GM18861 (cell line): ENCODE results near the gene ASTN2.

Experiments
- ATAC-seq: cut with Tn5 transposase; IDR thresholded peaks from one replicate; pipeline ENCODE4 v1.9.1; 2021; ENCODE audit not compliant: unreplicated experiment

ASTN2 gene

DNA sequence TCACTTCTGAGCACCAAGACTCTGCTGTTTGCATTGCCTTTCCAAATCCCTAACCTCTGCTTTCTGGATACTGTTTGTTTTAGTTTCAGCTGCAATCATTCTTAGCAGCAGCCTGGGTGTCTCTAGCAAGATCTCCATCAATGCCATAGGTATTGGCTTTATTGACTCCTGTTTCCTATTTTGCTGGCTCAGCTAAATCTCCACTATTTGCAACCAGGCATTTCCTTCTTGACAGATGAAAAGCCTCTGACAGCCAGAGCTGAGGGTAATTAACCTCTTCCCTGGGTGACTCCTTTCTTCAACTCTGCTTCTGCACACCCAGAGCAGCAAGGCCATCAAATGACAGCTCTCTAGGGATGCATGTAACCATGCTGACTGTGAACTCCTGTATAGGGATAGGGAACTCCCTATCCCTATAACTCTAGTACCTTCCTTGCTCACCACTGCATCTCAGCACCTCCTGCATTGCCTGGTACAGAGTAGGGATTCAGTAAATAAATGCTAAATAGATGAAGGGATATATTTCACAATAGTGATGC, 434.2 kb downstream of the ASTN2 start:
- ATAC-seq = no peak

GRCh38 chr9:116979456-116979855, 435.4 kb downstream of the ASTN2 start:
- no peak for ATAC-seq

GRCh38 chr9:116978155-116978554, 436.7 kb downstream of the ASTN2 start:
- no peak for ATAC-seq

DNA sequence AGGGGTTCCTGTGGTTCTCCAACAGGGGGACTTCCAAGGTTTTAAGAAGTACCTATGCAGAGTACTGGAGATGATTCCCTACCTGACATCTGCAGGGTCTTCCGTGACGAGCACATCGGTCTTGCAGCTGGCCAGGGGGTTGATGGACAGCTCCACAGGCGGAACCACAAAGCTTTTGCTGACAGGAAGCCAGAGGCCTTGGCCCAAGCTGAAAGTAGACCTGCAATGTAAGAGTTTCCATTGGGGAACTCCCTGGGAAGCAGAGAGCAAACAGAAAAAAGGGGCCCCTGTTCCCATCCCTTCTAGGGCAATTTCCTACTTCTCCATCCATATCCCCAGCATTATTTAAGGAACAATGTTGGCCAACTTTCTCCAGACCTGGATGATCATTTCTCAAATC, 439.7 kb downstream of the ASTN2 start:
- no peak for ATAC-seq

DNA sequence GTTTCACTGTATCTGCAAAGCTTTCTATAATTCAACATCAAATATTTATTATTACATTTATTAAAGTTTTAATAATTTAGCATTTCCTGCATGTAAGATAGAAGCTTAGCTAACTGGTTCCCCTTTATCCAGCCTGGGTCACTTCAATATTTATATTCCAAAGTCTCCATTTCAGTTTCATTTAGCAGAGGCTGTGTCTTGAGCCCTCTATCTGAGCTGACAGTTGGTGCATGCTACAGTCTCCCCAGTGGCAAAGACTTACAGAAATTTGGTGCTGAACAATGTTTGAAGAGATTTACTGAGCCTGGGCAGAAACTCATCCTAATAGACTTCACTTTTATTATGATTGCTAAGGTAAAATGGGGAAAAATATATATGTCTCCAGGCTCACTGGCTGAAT, 448.7 kb downstream of the ASTN2 start:
- no peak for ATAC-seq

DNA sequence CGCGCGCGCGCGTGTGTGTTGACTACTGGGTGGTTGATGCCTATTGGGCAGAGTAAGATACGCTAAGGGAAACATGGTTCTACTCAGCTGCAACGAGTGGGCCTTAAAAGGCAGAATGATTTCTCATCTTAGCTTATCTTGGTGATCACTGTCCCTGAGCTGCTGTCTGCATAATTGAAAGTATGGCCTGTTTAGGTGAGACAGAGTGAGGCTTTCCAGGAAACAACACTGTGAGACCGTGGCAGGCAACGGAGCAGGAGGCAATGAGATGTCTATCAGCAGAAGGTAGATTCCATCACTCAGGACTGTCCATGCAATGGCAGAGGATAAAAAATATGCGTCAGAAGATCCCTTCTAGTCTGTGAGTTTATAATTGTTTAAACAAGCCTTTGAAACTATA, 450.6 kb downstream of the ASTN2 start:
- ATAC-seq = no peak

DNA sequence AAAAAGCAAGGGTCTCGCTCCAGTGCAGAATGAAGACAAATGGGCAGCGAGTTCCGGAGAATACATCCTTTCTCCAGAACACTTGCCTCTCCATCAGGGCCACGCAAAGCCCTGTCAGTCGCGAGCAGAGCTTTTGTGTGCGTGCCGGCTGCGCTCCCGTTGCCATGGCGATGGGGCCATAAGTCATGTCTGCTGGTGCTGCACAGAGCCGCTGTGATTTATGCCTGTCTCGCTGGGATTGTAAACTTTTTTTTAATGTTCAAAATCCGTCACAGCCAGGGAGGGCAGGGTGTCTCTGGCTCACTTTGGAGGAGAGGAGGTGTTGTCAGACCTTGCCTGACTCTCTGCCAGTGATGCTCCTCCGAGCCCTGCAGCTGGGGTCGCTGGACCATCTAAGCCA, 455.0 kb downstream of the ASTN2 start:
- no peak for ATAC-seq

- ATAC-seq = no peak
Measured at GRCh38 chr9:116958881-116959280, 456.0 kb downstream of the ASTN2 start.

DNA sequence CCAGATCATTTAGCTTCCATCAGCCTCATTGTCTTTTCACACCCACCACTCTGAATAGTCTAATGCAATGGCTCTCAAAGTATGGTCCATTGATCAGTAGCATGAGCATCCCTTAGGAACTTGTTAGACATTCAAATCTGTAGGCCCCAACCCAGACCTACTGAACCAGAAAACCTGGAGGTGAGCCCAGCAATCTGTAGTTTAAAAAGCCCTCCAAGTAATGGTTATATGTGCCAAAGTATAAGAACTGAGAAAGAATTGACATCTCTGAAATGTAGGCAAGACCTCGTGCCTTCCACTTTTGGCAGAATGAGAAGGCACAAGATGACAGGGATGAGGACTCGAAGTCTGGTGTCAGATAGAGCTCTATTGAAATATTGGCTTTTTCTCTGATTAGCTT, 460.1 kb downstream of the ASTN2 start:
- ATAC-seq = no peak

DNA sequence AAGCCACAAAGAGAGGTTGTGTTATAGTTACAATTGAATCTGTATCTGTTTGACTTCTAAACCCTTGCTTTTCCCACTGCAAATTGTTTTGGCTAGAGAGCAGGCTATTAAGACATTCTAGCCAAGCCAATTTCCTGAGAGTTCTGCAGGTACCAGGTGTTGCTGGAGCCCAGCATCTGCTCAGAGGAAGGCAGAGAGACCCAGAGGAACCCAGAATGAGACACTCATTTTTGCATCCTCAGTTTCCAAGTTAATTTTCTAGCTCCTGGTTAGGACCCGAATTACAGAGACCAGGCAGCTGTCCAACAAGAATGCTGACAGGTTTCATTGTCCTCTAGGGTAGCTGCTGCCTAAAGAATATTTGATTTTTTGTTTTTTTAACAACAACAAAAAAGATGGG, 461.6 kb downstream of the ASTN2 start:
- no peak for ATAC-seq

GRCh38 chr9:116952436-116952810, 462.4 kb downstream of the ASTN2 start:
- no peak for ATAC-seq

DNA sequence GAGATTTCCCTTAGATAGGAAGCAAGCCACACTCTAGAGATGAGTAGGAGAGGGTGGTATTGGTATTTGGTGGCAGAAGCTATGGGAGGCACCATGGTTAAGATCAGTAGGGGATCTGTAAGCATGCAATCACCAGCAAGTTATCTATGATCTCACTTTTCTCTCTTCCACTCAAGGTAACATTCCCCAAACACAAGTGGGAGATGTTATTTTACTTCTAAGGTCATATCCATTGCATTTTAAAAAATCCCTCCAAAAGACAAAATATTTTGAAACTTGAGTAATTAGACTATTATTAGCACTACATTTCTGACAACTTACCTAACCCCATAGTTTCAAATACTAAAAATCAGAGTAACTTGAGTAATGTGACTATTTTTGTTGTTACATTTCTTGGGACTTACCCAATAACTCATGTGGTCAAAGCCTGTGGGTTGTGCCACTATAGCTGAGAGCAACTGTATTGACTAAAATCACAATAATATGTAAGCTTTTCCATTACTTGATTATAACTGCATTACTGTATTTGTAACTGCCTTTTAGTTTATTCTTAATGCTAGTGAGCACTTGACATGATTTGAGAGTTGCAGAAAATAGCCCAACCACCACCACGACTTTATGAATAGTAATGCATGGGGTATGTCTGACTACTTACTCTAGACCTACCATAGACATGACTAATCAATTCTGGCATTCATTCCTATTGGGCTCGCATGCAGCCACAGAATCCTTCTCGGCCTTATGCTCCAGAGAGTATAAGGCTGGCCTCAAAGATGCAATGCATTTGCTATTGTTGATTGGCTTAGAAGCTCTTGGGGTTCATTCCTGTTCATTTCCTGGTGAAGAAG, 463.0 kb downstream of the ASTN2 start:
- ATAC-seq = peak; percentile 68

- no peak for ATAC-seq
Measured at GRCh38 chr9:116945817-116946216, 469.0 kb downstream of the ASTN2 start.

DNA sequence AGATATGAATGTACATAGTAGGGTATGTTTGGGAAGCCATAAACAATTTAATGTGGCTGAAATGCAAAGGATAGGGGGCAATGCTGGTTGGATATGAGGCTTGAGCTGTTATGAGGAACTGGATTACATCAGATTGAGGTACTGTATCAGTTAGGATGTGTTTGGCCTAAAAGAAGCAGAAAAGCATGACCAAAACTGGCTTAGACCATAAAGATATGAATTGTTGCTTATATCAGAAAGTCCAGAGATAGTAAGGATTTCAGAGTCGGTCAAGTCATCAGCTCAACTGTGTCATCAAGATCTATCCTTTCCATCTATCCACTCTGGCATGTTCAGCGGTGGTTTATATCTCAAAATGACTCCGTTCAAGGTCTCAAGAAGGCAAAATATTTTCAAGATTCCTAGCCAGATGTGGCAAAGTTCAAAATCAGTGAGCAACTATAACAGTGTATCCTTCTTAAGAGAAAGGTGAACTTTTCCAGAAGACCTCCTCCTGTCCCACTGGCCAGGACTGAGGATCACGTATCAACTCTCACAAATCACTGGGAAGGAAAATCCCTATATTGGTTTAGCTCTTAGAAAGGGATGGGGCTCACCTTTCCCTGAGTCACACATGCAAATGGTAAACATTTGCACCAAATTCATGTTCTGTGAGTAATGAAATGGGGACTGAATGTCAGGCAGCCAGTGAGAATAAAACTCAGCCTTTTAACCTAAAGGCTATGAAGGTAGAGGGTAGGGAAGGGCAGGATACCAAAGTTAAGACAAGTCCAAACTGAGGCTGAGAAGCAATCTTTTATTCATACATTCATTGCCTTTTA, 469.9 kb downstream of the ASTN2 start:
- no peak for ATAC-seq

- ATAC-seq = no peak
Measured at GRCh38 chr9:116943970-116944369, 470.9 kb downstream of the ASTN2 start.

- ATAC-seq = no peak
Measured at GRCh38 chr9:116942593-116943061, 472.2 kb downstream of the ASTN2 start.

- no peak for ATAC-seq
Measured at GRCh38 chr9:116941266-116941665, 473.6 kb downstream of the ASTN2 start.

GRCh38 chr9:116940614-116941215, 474.1 kb downstream of the ASTN2 start:
- ATAC-seq = no peak

DNA sequence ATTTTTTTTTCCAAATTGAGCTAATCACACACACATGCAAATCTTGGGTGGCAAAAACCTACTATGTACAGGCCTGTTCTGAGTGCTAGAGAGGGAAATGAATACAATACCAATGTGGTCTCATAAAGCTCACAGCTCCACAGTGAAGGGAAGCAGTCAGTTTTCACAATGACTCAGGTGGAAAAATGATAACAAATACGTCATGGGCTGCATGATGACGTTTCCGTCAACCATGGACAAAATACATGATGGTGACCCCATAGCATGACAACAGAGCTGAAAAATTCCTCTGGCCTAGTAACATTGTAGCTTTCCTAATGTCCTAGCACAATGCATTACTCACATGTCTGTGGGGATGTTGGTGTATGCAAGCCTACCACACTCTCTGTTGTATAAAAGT, 475.2 kb downstream of the ASTN2 start:
- ATAC-seq = no peak

GRCh38 chr9:116939161-116939560, 475.7 kb downstream of the ASTN2 start:
- no peak for ATAC-seq

GRCh38 chr9:116937361-116937760, 477.5 kb downstream of the ASTN2 start:
- ATAC-seq = no peak
